Mesodermal cell (in vitro differentiated cells): ENCODE data around the gene BAIAP2.
"Not testable (repeated sequence)": the region's sequence is repeated elsewhere in the genome, so short reads cannot be mapped to it uniquely, and the experiment has no call there.

Source experiments
- H3K27ac ChIP-seq: 2 replicates; pipeline ENCODE4 v1.7.0; 2013; ENCODE audit warnings: mild to moderate bottlenecking, low read depth, low read length, moderate library complexity; ENCODE audit not compliant: severe bottlenecking
- H3K36me3 ChIP-seq: 2 replicates; pipeline ENCODE4 v1.7.1; 2013; ENCODE audit warnings: mild to moderate bottlenecking, low read length, moderate library complexity; ENCODE audit not compliant: control insufficient read depth, insufficient read depth
- H3K4me1 ChIP-seq: one replicate; pipeline ENCODE4 v1.7.1; 2013; ENCODE audit warnings: mild to moderate bottlenecking, low read length; ENCODE audit not compliant: insufficient read depth, control insufficient read depth, poor library complexity, severe bottlenecking
- H3K4me3 ChIP-seq: 2 replicates; pipeline ENCODE4 v1.7.0; 2013; ENCODE audit warnings: low read length, control low read depth, mild to moderate bottlenecking; ENCODE audit not compliant: insufficient read depth, poor library complexity, severe bottlenecking; ENCODE audit errors: extremely low read depth
- H3K9me3 ChIP-seq: 2 replicates; pipeline ENCODE4 v1.7.1; 2013; ENCODE audit warnings: mild to moderate bottlenecking, low read length, moderate library complexity; ENCODE audit not compliant: control insufficient read depth
- WGBS, 2 experiments: methylation state at CpG; one replicate each; pipeline ENCODE4 v1.1.5; 2013; ENCODE audit warnings: missing lambda C conversion rate in 2 of 2; ENCODE audit not compliant: insufficient coverage in 2 of 2; 5-methylcytosine and 5-hydroxymethylcytosine counted together

Gene BAIAP2

DNA sequence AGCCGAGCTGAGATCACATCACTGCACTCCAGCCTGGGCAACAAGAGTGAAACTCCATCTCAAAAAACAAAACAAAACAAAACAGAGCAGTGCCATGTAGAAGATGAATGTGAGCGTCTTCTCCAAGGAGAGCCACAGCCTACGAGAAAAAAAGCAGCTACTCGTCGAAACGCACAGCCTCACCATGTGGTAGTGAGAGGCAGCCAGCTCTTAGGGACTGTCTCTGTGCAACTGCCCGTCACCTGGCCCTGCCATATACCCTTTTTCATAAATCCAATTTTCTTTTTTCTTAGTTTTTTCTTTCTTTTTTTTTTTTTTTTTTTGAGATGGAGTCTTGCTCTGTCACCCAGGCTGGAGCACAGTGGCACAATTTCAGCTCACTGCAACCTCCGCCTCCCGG lies 119.1 kb downstream of the BAIAP2 start:
- not testable (repeated sequence) for H3K9me3 ChIP-seq, H3K4me3 ChIP-seq, H3K36me3 ChIP-seq, H3K4me1 ChIP-seq, H3K27ac ChIP-seq
- 85 to 87% methylated on average over 7 to 8 of the region's 9 CpGs for WGBS, 2 experiments

DNA sequence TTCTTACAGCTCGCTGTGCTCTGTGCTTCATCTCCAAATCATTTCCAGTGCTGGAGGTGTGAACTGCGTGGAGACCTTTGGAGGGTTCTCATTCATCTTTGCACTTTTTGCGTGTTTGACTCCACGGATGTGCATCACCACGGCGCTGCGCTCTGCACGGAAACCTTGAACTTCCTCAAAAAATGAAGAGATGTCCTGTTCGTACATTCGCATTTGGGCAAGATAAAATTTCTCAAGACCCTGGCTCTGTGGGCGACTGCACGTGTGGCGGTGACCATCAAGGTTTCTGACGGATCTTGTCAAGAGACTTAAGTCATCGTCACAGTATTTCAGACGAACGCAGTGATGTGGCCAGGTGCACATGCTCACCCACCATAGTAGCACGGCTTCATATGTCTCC lies 120.0 kb downstream of the BAIAP2 start:
- no peaks in the 10 kb centered on the region for H3K36me3 ChIP-seq
- H3K4me3 ChIP-seq = no peak overlapping the region
- no peaks in the 10 kb centered on the region for H3K4me1 ChIP-seq
- no peaks in the 10 kb centered on the region for H3K9me3 ChIP-seq
- WGBS, 2 experiments = 92 to 96% methylated on average over 17 of the region's 18 CpGs
- H3K27ac ChIP-seq = no peak overlapping the region

DNA sequence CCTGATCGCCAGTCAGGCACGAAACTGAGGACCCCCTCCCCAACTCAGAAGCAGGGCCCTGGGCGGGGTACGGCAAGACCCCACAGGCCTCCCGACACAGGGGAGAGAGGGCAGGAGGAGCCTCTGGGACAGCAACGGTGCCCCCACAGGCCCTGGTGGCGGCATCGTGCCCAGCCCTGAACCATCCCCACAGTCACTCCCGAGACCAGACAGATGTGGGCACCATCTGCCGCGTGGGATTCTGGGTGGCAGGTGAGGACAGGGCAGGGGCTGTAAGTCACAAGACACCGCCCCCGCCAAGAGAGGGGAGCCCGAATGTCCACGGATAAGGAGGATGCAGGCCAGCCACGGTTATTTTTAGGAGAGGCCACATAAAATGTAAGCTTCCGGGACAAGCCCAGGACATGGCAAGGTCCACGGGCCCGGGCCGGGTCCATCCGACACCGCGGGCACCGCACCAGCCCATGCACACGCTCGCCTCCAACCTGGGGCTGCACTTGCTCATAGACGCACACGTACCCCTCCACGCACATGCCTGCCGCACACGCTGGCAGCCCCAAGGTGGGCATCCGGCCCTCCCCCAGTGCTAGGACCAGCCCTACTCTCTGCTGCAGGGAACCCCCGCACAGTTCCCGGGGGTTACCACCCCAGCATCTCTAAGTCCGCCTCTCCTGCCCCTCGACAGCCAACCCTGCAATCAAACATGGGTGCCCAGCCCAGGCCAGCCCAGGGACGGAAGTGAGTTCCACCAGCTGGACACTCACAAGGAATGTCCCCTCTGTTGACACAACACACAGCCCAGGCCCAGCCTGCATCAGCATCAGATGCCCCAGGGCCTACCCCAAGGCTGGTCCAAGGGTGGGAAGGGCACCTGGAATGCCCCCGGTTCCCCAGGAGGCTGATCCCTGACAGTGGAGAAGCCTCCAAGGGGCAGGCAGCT lies 122.2 kb downstream of the BAIAP2 start:
- no peak overlapping the region for H3K27ac ChIP-seq
- WGBS, 2 experiments = 93 to 94% methylated on average over 35 of the region's 38 CpGs
- H3K36me3 ChIP-seq = no peaks in the 10 kb centered on the region
- H3K9me3 ChIP-seq = no peaks in the 10 kb centered on the region
- no peak overlapping the region for H3K4me3 ChIP-seq
- H3K4me1 ChIP-seq = no peaks in the 10 kb centered on the region

DNA sequence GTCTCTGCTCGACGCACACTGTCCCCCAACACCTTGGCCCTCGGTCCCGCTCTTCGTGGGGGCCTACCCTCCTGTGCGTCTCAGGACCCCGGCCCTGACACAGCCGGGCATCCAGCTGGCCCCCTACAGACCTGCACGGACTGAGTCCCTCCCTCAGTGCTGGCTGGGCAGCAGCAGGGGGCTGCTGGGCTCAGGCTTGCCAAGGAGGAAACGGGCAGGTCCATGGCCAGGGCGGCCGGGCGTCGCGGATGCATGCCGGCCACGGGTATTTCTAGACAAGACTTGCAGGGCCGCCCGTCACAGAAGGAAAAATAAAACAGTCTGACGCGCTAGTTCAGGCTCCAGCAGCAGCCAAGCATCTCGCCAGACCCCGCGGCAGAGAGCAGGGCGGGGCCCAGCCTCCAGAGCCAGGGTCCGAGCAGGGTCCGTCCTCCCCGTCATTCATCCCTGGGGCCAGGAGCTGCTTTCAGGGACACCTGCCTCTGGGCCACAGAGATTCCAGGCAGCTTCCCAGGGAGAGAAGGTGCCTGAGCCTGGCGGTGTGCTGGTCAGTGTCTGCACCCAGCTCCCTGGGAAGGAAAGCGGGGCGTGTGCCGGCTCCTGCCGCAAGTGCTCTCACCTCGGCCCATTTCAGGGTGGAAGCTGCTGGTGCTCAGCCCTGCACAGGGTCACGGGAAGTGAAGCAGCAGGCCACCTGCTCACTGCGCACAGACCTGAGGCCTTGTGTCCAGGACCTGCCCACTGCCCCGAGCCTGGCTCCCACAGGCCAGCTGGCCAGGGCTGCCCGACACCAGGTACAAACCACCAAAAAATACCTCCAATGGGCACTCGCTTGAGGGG lies 123.1 kb downstream of the BAIAP2 start:
- Histone ChIP-seq H3K4me3 (no peak overlapping the region), H3K27ac (no peak overlapping the region), H3K36me3 (no peaks in the 10 kb centered on the region), H3K4me1 (no peaks in the 10 kb centered on the region), H3K9me3 (no peaks in the 10 kb centered on the region)
- WGBS, 2 experiments = 88 to 91% methylated on average over 30 to 37 of the region's 39 CpGs

DNA sequence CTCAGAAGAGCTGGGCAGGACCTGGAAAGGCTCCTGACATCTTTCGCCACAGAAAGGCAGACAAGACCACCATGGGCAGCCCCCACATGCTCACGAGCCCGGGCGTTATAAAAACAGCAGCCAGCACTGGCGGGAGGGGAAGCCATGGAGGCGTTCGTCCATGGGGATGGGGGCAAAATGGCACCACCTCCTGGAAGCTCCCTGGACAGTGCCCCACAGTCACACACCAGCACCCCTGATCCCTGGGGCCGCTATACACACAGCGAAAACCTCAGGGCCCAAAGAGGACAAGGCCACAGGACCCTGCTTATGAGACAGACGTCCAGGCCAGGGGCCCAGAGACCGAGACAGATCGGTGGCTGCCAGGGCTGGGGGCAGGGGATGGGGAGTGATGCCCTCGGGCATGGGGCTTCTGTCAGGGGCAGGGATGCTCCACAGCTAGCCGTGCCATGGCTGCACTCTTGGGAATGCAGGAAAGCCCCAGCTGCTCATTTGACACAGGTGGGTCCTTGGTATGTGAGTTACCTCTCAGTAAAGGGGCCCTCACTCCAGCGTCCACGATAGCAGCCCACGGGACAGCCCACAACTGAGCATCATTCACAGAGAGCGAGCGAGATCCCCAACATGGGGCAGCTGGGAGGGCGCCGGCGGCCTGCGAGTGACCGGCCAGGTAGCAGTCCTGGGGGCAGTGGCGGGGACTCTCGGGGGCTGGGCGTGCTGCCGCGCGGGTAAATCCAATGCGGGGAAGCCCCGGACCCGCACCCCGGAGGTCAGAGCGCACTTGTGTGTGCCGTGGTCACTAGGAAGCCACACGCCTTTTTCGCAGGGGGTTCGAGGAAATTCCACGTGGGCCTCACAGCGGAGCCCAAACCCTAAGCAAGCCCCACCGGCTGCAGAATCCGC lies 124.0 kb downstream of the BAIAP2 start:
- no peak overlapping the region for H3K4me3 ChIP-seq
- H3K4me1 ChIP-seq = no peaks in the 10 kb centered on the region
- 91 to 93% methylated on average over 32 to 38 of the region's 43 CpGs for WGBS, 2 experiments

DNA sequence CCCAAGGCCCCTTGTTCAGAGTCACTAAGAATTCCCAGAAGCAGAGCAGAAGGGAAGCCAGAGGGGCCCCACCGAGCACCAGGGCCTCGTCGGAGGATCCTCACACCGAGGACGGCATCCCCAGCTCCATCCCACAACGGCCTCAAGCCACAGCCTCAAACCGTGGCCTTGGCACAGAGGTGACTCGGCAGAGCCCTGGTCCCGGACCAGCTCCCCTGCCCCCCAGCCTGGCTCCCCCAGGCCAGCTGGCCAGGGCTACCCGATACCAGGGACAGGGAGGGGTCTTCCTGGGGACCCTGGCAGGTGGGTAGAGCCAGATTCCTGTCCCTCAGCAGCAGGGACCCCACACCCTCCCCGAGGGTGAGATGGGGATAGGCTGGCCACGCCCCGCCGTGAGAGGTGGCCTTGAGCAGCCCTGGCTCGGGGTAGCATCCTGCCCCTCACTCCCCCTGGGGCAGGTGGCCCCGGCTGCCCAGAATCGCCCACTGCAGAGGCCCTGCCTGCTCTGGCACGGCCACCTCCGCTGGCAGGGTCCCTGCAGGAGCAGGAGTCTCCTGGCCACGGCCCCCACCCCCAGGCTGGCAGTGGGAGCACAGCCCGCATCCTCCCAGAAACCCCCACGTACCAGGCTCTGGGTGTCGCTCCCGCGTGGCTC lies 124.8 kb downstream of the BAIAP2 start:
- H3K4me3 ChIP-seq = no peak overlapping the region
- H3K36me3 ChIP-seq = no peaks in the 10 kb centered on the region
- no peaks in the 10 kb centered on the region for H3K9me3 ChIP-seq
- no peak overlapping the region for H3K27ac ChIP-seq
- no peaks in the 10 kb centered on the region for H3K4me1 ChIP-seq
- WGBS, 2 experiments = 87 to 92% methylated on average over 15 to 22 of the region's 25 CpGs

More for the DNA sequence above, 124.0 kb downstream of the BAIAP2 start:
- Histone ChIP-seq H3K27ac (no peak overlapping the region), H3K9me3 (no peaks in the 10 kb centered on the region), H3K36me3 (no peaks in the 10 kb centered on the region)

DNA sequence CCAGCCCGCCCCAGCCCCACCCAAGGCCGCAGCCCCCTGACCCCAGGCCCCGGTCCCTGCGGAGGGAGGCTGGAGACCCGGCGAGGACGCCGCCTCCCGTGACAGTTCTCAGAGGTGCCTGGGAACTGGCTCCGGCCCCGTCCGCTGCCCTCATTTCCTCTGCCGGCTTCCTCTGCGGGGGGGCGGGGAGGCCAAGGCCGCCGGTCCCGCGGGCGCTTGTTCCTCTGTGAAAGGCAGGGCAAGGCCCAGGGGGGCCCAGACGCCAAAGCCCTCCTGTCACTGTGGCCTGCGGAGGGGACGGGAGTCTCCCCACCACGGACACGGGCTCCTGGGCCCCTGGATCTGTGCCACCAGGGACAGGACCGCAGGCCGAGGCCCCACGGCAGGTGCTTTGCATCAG lies 125.4 kb downstream of the BAIAP2 start:
- 88 to 92% methylated on average over 18 to 28 of the region's 28 CpGs for WGBS, 2 experiments
- H3K36me3 ChIP-seq = no peaks in the 10 kb centered on the region
- H3K9me3 ChIP-seq = no peaks in the 10 kb centered on the region
- H3K4me3 ChIP-seq = no peak overlapping the region
- no peak overlapping the region for H3K27ac ChIP-seq
- H3K4me1 ChIP-seq = no peaks in the 10 kb centered on the region

DNA sequence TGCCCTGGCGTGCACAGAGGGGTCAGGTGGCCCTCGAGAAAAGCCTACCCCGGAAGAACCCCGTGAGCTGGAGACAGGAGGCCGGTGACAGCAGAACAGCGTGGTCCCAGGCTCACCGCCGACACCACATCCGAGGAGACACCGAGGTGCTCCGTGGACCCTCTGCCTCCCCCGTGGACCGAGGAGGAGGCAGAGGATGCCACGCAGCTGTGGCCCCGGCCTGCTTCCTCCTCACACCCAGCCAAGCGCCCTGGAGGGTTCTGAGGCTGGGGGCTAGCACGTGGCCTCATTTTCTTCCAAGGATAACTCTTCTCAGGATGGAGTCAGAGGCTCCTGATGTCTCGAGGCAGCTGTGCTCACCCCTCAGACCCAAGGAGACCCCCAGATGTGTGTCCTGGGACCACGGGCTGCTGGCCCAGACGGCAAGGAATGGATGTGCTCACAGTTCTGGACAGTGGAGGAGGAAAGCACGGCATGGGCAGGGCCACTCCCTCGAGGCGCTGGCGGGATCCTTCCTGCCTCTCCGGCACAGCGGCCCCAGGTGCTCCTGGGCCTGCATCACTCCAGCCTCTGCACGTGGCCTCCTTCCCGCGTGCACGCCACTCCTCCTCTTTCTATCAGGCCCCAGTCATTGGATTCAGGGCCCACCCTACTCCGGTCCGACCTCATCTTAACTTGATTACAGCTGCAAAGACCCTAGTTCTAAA lies 125.9 kb downstream of the BAIAP2 start:
- H3K9me3 ChIP-seq = no peaks in the 10 kb centered on the region
- 90 to 95% methylated on average over 27 to 32 of the region's 32 CpGs for WGBS, 2 experiments
- no peaks in the 10 kb centered on the region for H3K4me1 ChIP-seq
- H3K4me3 ChIP-seq = no peak overlapping the region
- no peak overlapping the region for H3K27ac ChIP-seq
- H3K36me3 ChIP-seq = no peaks in the 10 kb centered on the region

DNA sequence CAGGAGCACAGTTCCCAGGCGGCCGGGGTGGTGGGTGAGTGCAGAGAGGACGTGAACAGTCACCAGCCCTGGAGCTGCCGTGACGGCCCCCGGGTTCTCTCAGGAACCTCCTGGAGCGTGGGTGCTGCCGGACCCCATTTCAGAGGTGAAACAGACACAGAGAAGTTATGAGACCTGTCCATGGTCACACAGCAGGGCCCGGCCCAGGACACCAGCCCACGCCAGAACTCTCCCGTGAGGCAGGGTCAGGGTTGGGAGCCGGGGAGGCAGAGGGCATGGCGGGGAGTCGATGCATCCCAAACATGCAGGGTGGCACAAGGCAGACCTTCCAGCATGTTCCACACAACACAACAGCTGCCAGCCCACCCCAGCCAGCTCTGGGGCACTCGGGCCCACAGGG lies 126.6 kb downstream of the BAIAP2 start:
- Histone ChIP-seq H3K4me3 (no peak overlapping the region), H3K36me3 (no peaks in the 10 kb centered on the region), H3K27ac (no peak overlapping the region), H3K4me1 (no peaks in the 10 kb centered on the region), H3K9me3 (no peaks in the 10 kb centered on the region)
- 94 to 99% methylated on average over 11 to 13 of the region's 15 CpGs for WGBS, 2 experiments
